ENCODE data around the gene UBE2G2.

UBE2G2 gene, protein sequence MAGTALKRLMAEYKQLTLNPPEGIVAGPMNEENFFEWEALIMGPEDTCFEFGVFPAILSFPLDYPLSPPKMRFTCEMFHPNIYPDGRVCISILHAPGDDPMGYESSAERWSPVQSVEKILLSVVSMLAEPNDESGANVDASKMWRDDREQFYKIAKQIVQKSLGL

DNA sequence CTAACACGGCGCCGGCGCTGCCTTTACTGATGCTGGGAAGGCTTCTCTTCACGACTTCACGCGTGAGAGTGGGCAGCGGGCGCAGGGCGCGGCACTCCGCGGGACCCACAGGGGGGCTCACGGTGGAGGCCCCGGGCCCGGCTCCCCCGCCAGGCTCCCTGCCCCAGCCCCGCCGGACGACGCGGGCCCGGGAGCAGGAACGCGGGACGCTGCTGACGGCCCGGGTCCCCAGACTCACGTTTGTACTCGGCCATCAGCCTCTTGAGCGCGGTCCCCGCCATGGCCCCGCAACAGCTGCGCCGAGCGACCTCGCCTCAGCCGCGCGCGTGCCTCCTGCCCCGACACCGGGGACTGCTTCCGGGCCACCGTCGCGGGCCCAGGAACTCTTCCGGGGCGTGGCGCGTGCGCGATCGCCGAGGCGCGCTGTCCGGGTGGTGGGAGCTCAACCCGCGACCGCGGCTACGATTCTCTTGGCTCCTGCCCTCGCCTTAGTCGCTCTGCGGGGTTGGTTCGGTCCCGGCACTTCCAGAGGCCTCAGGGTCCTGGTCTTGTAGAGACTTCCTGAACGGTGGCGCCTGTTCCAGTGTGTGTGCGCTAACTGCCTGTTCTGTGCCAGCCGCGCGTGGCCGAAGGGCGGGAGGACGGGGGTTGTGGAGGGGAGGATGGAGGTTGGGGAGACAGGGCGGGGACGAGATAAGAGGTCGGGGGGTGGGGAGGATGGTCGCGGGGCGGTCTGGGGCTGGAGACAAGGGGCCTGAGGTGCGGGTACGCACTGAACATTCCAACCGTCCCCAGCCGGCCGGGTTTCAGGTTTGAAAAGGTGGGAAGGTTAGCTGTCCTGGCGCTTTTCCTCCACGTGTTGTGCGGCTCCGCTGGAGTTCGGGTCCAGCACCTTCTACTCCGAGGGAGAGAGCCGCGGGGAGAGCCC is at the start of gene UBE2G2:
Gene UBE2G2, minus strand, starts transcription at position 353 of the 928 bp plus-strand sequence. Its CDS starts 72 bp downstream, at position 281.
- TF ChIP-seq, protein P1, sequence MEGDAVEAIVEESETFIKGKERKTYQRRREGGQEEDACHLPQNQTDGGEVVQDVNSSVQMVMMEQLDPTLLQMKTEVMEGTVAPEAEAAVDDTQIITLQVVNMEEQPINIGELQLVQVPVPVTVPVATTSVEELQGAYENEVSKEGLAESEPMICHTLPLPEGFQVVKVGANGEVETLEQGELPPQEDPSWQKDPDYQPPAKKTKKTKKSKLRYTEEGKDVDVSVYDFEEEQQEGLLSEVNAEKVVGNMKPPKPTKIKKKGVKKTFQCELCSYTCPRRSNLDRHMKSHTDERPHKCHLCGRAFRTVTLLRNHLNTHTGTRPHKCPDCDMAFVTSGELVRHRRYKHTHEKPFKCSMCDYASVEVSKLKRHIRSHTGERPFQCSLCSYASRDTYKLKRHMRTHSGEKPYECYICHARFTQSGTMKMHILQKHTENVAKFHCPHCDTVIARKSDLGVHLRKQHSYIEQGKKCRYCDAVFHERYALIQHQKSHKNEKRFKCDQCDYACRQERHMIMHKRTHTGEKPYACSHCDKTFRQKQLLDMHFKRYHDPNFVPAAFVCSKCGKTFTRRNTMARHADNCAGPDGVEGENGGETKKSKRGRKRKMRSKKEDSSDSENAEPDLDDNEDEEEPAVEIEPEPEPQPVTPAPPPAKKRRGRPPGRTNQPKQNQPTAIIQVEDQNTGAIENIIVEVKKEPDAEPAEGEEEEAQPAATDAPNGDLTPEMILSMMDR (conservative IDR thresholded peaks at IDR 0.05) = no peak
- peak; percentile 84 for TF ChIP-seq ZFX (IDR thresholded peaks at IDR 0.05)
- H3K27ac ChIP-seq = peak within 1 kb of the TSS; percentile 95

DNA sequence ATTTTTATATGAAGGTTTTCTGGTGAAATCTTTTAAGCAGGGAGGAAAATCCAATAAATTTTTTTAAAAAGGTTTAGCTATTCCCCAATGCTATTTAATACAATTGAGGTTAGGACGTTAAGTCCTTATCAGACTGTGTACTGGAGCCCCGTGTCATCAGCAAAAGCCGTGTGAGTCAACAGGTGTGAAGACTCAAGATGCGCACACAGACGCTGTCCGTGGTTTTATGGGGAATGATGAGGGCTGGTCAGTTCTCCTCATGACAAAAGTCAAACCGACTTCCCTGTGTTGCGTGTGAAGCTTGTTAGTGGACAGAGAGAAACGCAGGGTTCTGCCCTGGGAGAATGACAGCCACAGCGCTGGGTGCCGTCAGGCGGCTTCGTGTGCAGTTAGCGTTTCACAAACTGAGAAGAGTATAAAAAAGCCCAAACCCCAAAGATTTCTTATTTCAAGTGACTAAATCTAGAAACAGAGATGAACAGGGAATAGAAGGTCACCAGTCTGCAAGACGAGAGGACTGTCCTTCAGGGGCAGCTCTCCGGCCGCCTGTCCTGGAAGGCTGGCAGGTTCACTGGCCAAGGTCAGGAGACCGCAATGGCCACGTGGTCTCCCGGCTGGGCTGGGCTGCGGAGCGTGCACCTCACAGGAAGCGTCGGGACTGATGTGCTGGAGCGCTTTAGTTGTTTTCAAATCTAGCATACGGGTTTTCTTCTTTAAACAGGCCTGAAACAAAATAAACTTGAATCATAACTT is 49.5 kb upstream of the UBE2G2 start:
- TF ChIP-seq ZFX (IDR thresholded peaks at IDR 0.05) = no peak
- TF ChIP-seq, protein P1 (conservative IDR thresholded peaks at IDR 0.05) = no peak
- H3K27ac ChIP-seq = no peak overlapping the region

DNA sequence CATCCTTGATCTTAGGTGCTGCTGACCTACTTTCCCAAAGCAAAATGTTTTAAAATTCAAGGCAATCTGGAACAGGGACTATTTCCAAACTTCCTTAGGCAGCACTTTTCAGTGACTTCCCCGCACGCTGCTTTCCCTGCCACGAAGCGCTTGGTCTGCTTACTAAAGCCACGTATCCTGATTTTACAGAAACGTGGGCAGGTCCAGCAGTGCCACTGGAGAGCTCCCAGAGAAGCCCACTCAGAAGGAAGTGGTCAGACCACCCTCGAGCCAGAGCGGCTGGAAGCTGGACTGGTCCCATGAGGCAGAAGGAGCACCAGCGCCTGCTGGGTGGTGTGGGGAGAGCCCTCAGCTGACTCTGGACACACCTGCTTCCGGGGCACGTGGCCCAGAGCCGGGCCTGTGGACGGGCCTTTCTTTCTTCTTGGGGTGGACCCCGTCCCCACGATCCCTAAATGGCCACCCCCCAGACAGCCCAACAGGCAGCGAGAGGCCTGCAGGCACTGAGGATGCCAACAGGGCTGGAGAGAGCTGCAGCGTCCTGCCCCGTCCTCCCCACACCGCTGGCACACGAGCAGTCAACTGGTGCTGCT is 48.7 kb upstream of the UBE2G2 start:
- TF ChIP-seq ZFX (IDR thresholded peaks at IDR 0.05) = no peak
- TF ChIP-seq, protein P1 (conservative IDR thresholded peaks at IDR 0.05) = no peak

DNA sequence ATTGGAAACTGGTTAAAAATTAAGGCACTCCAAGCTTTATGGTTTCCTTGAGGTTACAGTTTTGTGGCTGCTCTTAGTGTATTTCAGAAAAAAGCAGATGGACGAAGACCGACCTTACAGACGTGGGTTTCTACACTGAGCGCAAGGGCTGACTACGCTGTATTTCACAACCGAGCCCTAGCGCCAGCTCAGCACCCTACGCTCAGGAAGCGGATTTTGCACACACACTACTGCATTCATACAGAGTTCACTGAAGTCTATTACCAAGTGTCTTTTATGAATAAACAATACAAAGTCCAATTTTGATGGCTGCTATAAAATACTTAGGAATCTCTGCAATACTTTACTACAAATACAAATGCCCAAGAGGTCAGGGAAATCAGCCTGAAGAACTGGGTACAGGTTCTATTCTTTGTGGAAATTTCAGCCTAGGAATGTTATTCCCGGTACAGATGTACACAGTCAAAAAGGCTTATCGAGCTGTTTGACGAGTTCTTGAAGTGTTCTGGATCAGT is 48.1 kb upstream of the UBE2G2 start:
- no peak overlapping the region for H3K27ac ChIP-seq
- TF ChIP-seq, protein P1 (conservative IDR thresholded peaks at IDR 0.05) = no peak
- TF ChIP-seq ZFX (IDR thresholded peaks at IDR 0.05) = no peak

More for the DNA sequence above, 48.7 kb upstream of the UBE2G2 start:
- H3K27ac ChIP-seq = no peak overlapping the region

DNA sequence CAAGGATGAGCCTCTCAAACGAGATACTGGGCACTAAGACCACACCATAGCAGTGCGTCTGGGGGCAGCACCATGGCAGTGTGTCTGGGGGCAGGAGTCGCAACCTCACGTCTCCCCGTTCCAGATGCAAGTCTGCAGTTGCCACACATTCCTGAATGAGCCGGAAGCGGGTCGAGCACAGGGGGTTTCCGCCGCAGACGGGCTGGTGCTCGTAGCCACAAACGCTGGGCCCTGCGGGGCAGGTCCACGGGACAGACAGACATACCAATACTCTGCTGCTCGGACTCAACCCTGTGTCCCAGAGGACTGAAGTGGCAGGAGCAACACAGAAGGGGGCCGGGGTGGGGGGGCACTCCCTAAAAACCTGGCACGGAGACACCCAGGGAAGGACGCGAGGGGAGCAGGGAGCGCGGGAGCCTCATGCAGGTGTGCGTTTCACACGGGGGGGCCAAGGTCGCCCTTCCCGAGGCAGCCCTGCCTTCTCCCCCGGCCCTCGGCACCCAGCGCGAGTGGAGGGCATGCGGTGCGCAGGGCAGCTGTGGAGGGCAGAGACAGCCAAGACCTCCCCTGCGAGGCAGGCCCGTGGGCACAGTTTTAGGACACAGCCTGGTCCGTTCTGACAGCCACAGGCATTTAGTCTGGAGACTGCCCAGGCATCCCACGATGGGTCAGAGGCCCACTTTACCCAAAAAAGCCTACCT is 47.4 kb upstream of the UBE2G2 start:
- TF ChIP-seq, protein P1 (conservative IDR thresholded peaks at IDR 0.05) = no peak
- no peak for TF ChIP-seq ZFX (IDR thresholded peaks at IDR 0.05)
- no peak overlapping the region for H3K27ac ChIP-seq

DNA sequence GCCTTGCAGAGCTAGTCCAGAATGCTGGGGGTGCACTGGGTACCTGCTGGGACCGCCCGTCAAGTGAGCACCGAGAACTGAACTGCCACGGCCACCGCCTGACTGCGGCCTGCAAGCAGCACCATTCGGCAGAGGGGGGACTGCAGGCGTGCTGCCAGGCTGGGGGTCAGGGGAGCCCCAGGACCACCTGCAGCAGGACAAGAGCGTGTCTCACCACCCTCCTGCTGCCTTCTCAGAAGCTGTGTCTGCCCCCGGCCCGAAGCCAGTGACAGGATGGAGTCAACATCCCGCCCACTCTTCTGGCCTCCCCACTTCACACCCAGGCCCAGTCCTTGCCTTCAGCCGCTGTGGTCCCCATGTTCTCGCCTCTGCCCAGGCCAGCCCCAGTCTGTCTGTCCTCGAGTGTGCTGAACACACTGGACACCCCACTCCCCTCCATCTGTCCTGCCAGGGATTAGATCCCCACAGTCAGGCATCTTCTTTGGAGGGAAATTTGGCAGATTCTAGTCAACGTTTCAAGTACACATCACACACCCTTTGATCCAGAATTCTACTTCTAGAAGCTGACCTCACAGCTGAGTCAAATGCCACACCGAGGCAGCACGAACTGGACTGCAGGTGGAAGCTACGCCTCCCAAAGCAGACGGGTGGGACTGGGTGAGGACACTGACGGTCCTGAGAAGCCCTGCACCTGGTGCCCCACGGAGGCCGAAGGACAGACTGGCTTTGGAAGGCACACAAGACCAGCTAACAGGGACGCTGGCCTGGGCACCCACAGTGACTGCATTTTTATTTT is 45.8 kb upstream of the UBE2G2 start:
- TF ChIP-seq, protein P1 (conservative IDR thresholded peaks at IDR 0.05) = no peak
- TF ChIP-seq ZFX (IDR thresholded peaks at IDR 0.05) = no peak
- peak overlapping the region; percentile 55 for H3K27ac ChIP-seq
